Measurements from ENCODE around the gene TOR1AIP1.
"Not testable (repeated sequence)": the region's sequence is repeated elsewhere in the genome, so short reads cannot be mapped to it uniquely, and the experiment has no call there.

Gene TOR1AIP1

DNA sequence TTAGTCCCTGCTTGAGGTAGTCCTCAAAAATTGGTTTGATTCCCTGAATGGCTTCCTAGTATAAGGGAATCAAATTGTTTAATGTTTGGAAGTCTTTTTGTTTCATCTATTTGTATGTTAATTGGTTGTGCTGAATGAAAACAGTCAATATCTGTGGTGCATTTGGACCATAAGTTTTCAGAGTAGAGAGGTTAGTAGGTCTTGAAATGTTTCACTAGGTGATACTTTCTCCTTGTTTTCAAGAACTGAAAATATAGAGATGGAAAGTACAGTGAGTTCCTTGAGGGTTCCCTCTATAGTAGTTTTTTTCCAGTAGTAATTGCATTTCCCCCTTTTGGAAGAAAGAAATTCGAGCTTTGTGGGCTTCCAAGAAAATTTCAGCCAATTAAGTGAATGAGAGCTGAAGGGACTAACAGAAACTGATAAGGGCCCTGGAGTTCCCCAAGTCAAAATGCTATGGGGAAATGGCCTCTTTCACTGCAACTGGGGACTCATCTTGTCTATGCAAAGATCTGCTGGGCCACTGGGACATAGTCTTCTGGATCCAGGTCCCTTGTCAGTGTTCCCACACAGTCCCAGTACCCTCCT, 53.9 kb downstream of the TOR1AIP1 start:
- FAIRE-seq (no peak), DNase-seq (ENCODE audit: low spot score) (no peak)

GRCh38 chr1:179937668-179938254, 55.7 kb downstream of the TOR1AIP1 start:
- DNase-seq (ENCODE audit: low spot score) (no peak), FAIRE-seq (no peak)

DNA sequence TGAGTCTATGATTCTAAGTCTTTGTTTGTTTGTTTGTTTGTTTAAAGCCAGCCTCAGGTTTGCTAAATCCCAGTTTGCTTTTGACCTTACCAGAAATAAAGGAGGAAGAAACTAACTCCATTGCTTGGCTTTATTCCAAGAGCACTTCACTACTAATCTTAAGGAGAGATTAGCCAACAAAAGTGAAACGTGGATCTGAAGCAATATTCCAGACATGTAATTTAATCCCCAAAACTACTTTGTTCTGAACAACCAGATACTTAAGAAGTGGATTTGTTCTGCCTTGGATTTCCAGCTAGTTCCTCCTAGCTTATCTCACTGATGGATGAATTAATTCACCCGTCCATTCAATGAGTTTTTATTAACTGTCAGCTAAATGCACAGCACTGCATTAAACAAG, 56.7 kb downstream of the TOR1AIP1 start:
- FAIRE-seq (no peak), DNase-seq (ENCODE audit: low spot score) (no peak)

DNA sequence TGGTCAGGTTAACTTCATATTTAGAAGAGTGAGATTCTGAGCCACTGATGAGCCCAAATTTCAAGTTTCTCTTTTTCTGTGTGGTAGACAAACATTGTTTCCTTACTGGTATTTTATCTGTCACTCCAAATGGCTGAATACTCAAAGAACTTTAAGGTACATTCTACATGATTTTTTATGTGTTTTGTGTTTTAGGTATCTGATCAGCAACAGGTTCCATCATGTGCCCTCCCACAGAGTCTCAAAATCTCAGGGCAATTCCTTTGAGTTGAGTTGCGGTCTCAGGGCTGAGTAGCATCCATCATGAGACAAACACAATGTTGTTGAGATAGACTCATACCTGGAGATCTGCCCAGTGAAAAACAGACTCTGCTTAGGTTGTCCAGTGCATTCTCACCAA, 57.9 kb downstream of the TOR1AIP1 start:
- no peak for FAIRE-seq

DNA sequence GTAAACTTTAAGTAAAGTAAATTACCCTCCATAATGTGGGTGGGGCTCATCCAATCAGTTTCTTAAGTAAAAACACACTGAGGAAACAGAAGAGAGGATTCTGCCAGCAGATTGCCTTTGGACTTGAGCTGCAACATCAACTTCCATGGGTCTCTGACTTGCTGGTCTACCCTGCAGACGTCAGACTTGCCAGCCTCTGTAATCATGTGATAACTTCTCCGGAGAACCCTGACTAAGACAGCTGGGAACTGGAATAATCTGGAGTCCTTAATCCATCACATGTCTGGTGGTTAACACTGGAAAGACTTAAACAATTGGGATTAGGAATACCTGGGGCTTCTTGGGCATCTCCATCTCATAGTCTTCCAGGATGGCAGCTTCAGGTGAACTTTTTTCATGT, 59.4 kb downstream of the TOR1AIP1 start:
- FAIRE-seq (no peak), DNase-seq (ENCODE audit: low spot score) (no peak)

More for the DNA sequence above, 57.9 kb downstream of the TOR1AIP1 start:
- DNase-seq (ENCODE audit: low spot score) = no peak

DNA sequence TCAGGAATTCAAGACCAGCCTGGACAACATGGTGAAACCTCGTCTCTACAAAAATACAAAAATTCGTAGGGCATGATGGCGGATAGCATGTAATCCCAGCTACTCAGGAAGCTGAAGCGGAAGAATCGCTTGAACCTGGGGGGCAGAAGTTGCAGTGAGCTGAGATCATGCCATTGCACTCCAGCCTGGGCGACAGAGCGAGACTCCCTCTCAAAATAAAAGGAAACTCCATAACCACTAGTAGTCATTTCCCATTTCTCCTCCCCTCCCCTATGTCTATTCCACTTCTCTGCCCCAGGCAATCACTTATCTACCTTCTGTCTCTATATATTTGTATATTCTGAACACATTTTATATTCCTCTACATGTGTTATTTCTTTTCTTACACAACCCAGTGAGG, 68.6 kb downstream of the TOR1AIP1 start:
- FAIRE-seq = no peak
- DNase-seq (ENCODE audit: low spot score) = no peak

DNA sequence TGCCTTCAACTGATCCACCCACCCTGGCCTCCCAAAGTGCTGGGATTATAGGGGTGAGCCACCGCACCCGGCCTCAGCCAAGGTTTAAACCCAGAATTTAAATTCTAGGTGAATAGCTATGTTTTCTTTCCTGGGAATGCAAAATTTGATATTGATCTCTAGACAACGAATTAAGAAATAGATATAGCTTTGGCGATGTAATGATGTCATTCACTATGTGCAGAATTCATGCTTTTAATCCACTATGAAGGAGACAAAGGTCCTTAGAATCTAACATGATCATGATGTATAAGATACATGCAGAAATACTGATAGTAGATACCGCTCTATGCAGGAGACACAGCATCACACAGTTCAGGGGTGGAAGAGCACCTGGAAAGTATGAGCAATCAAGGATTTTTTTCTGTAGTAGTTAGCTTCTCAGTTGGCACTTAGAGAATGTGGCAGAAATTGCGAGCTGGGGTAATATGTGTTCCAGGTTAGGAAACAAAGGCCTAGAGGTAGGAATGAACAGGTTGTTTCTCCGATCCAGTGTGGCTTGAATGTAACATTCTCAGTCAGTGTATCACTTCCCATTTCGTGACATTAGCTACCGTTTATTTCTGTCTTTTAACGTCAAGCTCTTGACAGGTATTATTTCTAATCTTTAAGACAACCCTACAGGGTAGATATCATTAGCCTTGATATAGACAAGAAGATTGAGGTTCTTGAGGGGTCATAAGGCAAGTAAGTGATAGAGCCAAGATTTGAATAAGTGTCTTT, 69.5 kb downstream of the TOR1AIP1 start:
- DNase-seq (ENCODE audit: low spot score) (no peak), FAIRE-seq (no peak)

GRCh38 chr1:179952186-179952585, 70.1 kb downstream of the TOR1AIP1 start:
- no peak for DNase-seq (ENCODE audit: low spot score)
- no peak for FAIRE-seq

- no peak for DNase-seq (ENCODE audit: low spot score)
Observed at GRCh38 chr1:179953974-179954492, 71.9 kb downstream of the TOR1AIP1 start.

GRCh38 chr1:179954493-179955286, 72.6 kb downstream of the TOR1AIP1 start, which contains the start of gene CEP350:
Gene CEP350 (plus strand): TSS chr1:179954810. CDS start chr1:179986182, 31,372 bp downstream.
- FAIRE-seq = peak; percentile 73
- DNase-seq (ENCODE audit: low spot score) = peak; percentile 95

More at GRCh38 chr1:179953974-179954492, 71.9 kb downstream of the TOR1AIP1 start:
- no peak for FAIRE-seq

DNA sequence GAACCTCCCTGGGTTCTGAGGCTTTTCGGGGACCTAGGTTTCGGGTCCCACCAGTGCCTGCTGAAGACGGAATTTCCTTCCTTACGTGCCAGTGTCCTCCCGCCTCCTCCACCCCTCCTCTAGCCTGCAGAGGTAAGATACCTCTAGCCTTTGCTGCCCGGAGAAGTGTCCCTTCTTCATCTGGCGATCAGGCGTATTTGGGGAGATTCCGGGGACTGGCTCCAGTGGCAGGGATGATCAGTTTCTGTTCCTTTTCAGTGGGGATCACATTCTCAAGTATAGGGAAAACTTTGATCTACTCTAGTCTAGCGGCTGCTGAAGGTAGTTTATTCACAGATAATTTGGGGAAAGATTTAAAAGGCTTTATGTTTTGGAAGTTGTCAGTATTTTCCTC, 73.2 kb downstream of the TOR1AIP1 start:
- FAIRE-seq = no peak
- no peak for DNase-seq (ENCODE audit: low spot score)

- FAIRE-seq (no peak), DNase-seq (ENCODE audit: low spot score) (no peak)
Observed at GRCh38 chr1:179955731-179956130, 73.6 kb downstream of the TOR1AIP1 start.

DNA sequence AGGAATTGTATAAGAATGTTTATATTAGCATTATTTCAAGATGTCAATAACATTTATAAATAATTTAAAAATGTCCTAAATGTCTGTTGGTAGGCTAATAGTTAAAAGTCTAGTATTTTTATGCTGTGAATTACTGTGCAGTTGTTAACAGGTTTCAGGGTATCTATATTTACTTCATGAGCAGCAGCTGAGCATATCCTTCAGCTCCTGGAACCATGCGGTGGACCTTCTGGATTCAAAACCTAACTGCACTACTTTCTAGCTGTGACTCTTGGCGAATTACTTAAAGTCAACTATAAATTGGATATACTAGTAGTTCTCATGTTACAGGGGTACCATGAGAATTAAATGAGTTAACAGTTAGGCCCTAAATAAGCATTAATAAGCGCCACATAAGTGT, 76.3 kb downstream of the TOR1AIP1 start:
- FAIRE-seq = no peak
- no peak for DNase-seq (ENCODE audit: low spot score)

- not testable (repeated sequence) for DNase-seq (ENCODE audit: low spot score); FAIRE-seq
Observed at GRCh38 chr1:179962168-179962567, 80.1 kb downstream of the TOR1AIP1 start.

- FAIRE-seq = no peak
Observed at GRCh38 chr1:179966551-179966950, 84.5 kb downstream of the TOR1AIP1 start.

GRCh38 chr1:179968284-179968993, 86.4 kb downstream of the TOR1AIP1 start:
- FAIRE-seq = no peak
- DNase-seq (ENCODE audit: low spot score) = no peak

More at GRCh38 chr1:179966551-179966950, 84.5 kb downstream of the TOR1AIP1 start:
- no peak for DNase-seq (ENCODE audit: low spot score)

DNA sequence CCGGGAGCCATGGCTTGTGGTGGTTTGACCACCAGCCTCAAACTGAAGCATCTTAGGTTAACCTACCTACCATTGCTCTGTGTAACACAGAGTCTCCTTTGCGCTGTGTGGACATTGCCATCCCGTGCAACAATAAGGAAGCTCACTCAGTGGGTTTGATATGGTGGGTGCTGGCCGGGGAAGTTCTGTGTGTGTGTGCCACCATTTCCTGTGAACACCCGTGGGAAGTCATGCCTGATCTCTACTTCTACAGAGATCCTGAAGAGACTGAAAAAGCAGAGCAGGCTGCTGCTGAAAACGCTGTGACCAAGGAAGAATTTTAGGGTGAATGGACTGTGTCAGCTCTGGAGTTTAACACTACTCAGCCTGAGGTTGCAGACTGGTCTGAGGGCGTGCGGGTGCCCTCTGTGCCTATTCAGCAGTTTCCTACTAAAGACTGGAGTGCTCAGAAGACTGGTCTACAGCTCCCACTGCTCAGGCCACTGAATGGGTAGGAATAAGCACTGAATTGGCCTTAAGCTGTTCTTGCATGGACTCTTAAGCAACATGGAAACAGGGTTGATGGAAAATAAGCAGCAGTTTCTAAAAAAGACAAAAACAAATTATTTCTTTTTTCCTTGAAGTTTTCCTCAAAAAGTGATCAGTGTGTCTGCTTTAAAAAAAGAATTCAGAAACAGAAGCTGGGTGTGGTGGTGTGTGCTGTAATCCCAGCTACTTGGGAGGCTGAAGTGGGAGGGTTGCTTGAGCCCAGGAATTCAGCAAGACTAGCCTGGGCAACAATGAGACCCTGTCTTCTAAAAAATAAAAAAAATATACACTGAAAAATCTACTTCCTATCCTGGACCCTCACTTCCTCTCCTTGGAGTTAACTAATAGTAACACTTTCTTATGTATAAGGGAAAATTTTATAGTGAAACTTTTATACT, 87.2 kb downstream of the TOR1AIP1 start:
- FAIRE-seq (no peak), DNase-seq (ENCODE audit: low spot score) (no peak)

Measured in RCC 7860 (cell line).